HCT116 (cell line): ENCODE data around the gene HYCC2. TPM values are rescaled to one million over a fixed set of nuclear protein-coding genes. Genes with fewer than 3 reads are reported as not detected.
"Not testable (repeated sequence)": the region's sequence is repeated elsewhere in the genome, so short reads cannot be mapped to it uniquely, and the experiment has no call there.

Experiments
- ATAC-seq: fragments of 200-7000 bp; cut with Tn5 transposase; 2 replicates; pipeline ENCODE4 v1.9.1; 2020; ENCODE audit warnings: mild to moderate bottlenecking, moderate library complexity
- BruUV-seq: library from RNA; stranded (reverse); fragments of 400-500 nt; replicated peaks from 2 replicates; lab custom pipeline; 2021; lab: Mats Ljungman, UMichigan
- CTCF ChIA-PET: fragments of 300-600 bp; sonication (Branson Sonifier 250); formaldehyde crosslinking; loops from one replicate; lab custom pipeline; 2021; ENCODE audit warnings: antibody characterized with exemption; lab: Charles Lee
- POLR2A ChIA-PET: fragments of 300-600, 350-600 bp; sonication (Branson Sonifier 250); formaldehyde crosslinking; loops from one replicate; lab custom pipeline; 2021; ENCODE audit warnings: antibody characterized with exemption; lab: Charles Lee
- RAD21 ChIA-PET, 2 experiments: fragments of 300-600 bp; sonication (Branson Sonifier 250); formaldehyde crosslinking; loops; one replicate each; lab custom pipeline; 2023; ENCODE audit warnings: low total read pairs in 2 of 2; ENCODE audit not compliant: uncharacterized antibody in 2 of 2, unreplicated experiment in 2 of 2, low non-redundant PET in 1 of 2; lab: Charles Lee
- DNase-seq: peaks from one replicate; pipeline ENCODE4 v3.0.0-alpha.2; 2010; ENCODE audit warnings: low read depth, low spot score
- H2AFZ ChIP-seq: fragments of 200-600 bp; shearing (Covaris generic), sonication (generic); 2 replicates; pipeline ENCODE4 v1.6.1; 2017; ENCODE audit warnings: low read depth, mixed run types, mixed read lengths, antibody characterized with exemption, low read length; ENCODE audit not compliant: poor library complexity, severe bottlenecking
- H3K27ac ChIP-seq: 2 replicates; pipeline ENCODE4 v1.5.1; 2012; ENCODE audit warnings: low read depth, low read length
- H3K27me3 ChIP-seq: fragments of 200-600 bp; sonication (generic); 2 replicates; pipeline ENCODE4 v1.6.1; 2016; ENCODE audit warnings: mixed run types, low read length, mixed read lengths; ENCODE audit not compliant: insufficient read depth
- H3K36me3 ChIP-seq, 2 experiments: fragments of 200-500 bp in 1 of 2; fragments of 200-600 bp in 1 of 2; sonication (Bioruptor generic) in 1 of 2; sonication (generic) in 1 of 2; 2 replicates each; pipeline versions ENCODE4 v1.5.1 to v1.6.1; 2014 to 2016; ENCODE audit warnings: low read length in 2 of 2, inconsistent platforms in 1 of 2, mixed read lengths in 1 of 2, mixed run types in 1 of 2; ENCODE audit not compliant: insufficient read depth in 2 of 2, control insufficient read depth in 1 of 2
- H3K4me1 ChIP-seq, 2 experiments: fragments of 200-600 bp in 1 of 2; sonication (generic) in 1 of 2; 2 replicates each; pipeline versions ENCODE4 v1.5.1 to v1.6.1; 2012 to 2017; ENCODE audit warnings: low read length in 2 of 2, inconsistent platforms in 1 of 2, mild to moderate bottlenecking in 1 of 2, mixed read lengths in 1 of 2, mixed run types in 1 of 2, moderate library complexity in 1 of 2; ENCODE audit not compliant: insufficient read depth in 2 of 2, control insufficient read depth in 1 of 2
- H3K4me2 ChIP-seq: fragments of 200-600 bp; sonication (generic); 2 replicates; pipeline ENCODE4 v1.6.1; 2017; ENCODE audit warnings: mixed run types, low read length, mixed read lengths
- H3K4me3 ChIP-seq, 2 experiments: fragments of 200-600 bp in 1 of 2; sonication (generic) in 1 of 2; replicated peaks in 1 of 2; 2 replicates each; pipeline ENCODE4 v1.5.1; 2011 to 2016; ENCODE audit warnings: low read length in 2 of 2, control low read depth in 1 of 2, low read depth in 1 of 2, mild to moderate bottlenecking in 1 of 2, mixed read lengths in 1 of 2, mixed run types in 1 of 2
- H3K79me2 ChIP-seq: fragments of 200-600 bp; sonication (generic); 2 replicates; pipeline ENCODE4 v1.6.1; 2017; ENCODE audit warnings: mild to moderate bottlenecking, mixed run types, low read length, moderate library complexity, mixed read lengths; ENCODE audit not compliant: insufficient read depth
- H3K9ac ChIP-seq: fragments of 200-600 bp; sonication (generic); 2 replicates; pipeline ENCODE4 v1.6.1; 2016; ENCODE audit warnings: low read length, mixed read lengths
- H3K9me2 ChIP-seq: fragments of 200-600 bp; sonication (generic), shearing (Covaris generic); 2 replicates; pipeline ENCODE4 v1.6.1; 2017; ENCODE audit warnings: mixed run types, mild to moderate bottlenecking, moderate library complexity; ENCODE audit not compliant: insufficient read depth
- H3K9me3 ChIP-seq, 2 experiments: fragments of 200-500 bp in 1 of 2; fragments of 200-600 bp in 1 of 2; sonication (Bioruptor generic) in 1 of 2; sonication (generic) in 1 of 2; 2 replicates each; pipeline ENCODE4 v1.6.1; 2014 to 2017; ENCODE audit warnings: low read length in 2 of 2, mixed read lengths in 2 of 2, inconsistent platforms in 1 of 2, low read depth in 1 of 2, mild to moderate bottlenecking in 1 of 2, mixed run types in 1 of 2, moderate library complexity in 1 of 2; ENCODE audit not compliant: control insufficient read depth in 1 of 2, insufficient read depth in 1 of 2
- H4K20me1 ChIP-seq: fragments of 200-600 bp; sonication (generic), shearing (Covaris generic); 2 replicates; pipeline ENCODE4 v1.6.1; 2017; ENCODE audit warnings: mixed run types, mild to moderate bottlenecking, moderate library complexity; ENCODE audit not compliant: insufficient read depth
- CEBPB ChIP-seq: IDR thresholded peaks from 2 replicates; pipeline ENCODE4 v1.6.1; 2012; ENCODE audit warnings: low read depth
- ELF1 ChIP-seq: IDR thresholded peaks from 2 replicates; pipeline ENCODE4 v1.6.1; 2012; ENCODE audit warnings: low read depth, borderline replicate concordance
- EZH2 ChIP-seq: fragments of 200-600 bp; sonication (generic); IDR thresholded peaks from 2 replicates; pipeline ENCODE4 v1.6.1; 2017; ENCODE audit warnings: antibody characterized with exemption, mixed run types
- EZH2phosphoT487 ChIP-seq: fragments of 200-600 bp; IDR thresholded peaks from 2 replicates; pipeline ENCODE4 v1.6.1; 2018; ENCODE audit warnings: antibody characterized with exemption, borderline replicate concordance
- FOSL1 ChIP-seq: IDR thresholded peaks from 2 replicates; pipeline ENCODE4 v1.6.1; 2012; ENCODE audit warnings: low read depth
- POLR2A ChIP-seq: IDR thresholded peaks from 2 replicates; pipeline ENCODE4 v1.7.0; 2011; ENCODE audit warnings: borderline replicate concordance; ENCODE audit not compliant: insufficient read depth, insufficient read length; ENCODE audit errors: extremely low read depth
- POLR2AphosphoS5 ChIP-seq: IDR thresholded peaks from 2 replicates; pipeline ENCODE4 v1.6.1; 2011; ENCODE audit warnings: mild to moderate bottlenecking, low read depth, low read length, moderate library complexity
- RAD21 ChIP-seq: IDR thresholded peaks from 2 replicates; pipeline ENCODE4 v1.6.1; 2012; ENCODE audit warnings: low read depth, mild to moderate bottlenecking
- SP1 ChIP-seq: IDR thresholded peaks from 2 replicates; pipeline ENCODE4 v1.6.1; 2012; ENCODE audit warnings: low read depth
- SRF ChIP-seq: IDR thresholded peaks from 2 replicates; pipeline ENCODE4 v1.6.1; 2012; ENCODE audit warnings: low read depth
- TCF7L2 ChIP-seq: IDR thresholded peaks from 2 replicates; pipeline ENCODE4 v1.7.0; 2011; ENCODE audit warnings: borderline replicate concordance, inconsistent platforms; ENCODE audit not compliant: insufficient read depth, insufficient read length; ENCODE audit errors: extremely low read depth
- ZFX ChIP-seq: fragments of 450-650 bp; IDR thresholded peaks from 2 replicates; pipeline ENCODE4 v1.6.1; 2017
- ZNF274 ChIP-seq: fragments of 200-500 bp; sonication (Bioruptor generic); IDR thresholded peaks from 2 replicates; pipeline ENCODE4 v1.6.1; 2014; ENCODE audit warnings: mild to moderate bottlenecking, low read depth, low read length, inconsistent platforms
- intact Hi-C: fragments of 100-400 bp; cut with micrococcal nuclease; formaldehyde crosslinking; loops from 2 replicates; pipeline ENCODE4 v1.10.0; 2022
- total RNA-seq: library from RNA; stranded (reverse); gene quantifications from one replicate; pipeline ENCODE4 v1.2.1, GENCODE V29; 2021; ENCODE audit not compliant: unreplicated experiment
- TF ChIP-seq, protein P1 (sequence below): IDR thresholded peaks from 2 replicates; pipeline ENCODE4 v1.6.1; 2012
- TF ChIP-seq, protein P2 (sequence below): IDR thresholded peaks from 2 replicates; pipeline ENCODE4 v1.6.1; 2011; ENCODE audit warnings: mild to moderate bottlenecking, low read length, moderate library complexity; ENCODE audit not compliant: insufficient replicate concordance; ENCODE audit errors: extremely low read depth
- TF ChIP-seq, protein P3 (sequence below): IDR thresholded peaks from 2 replicates; pipeline ENCODE4 v1.6.1; 2012

HYCC2 gene
- total RNA-seq, 1 experiment from 2014 or later, result 9.9 TPM

DNA sequence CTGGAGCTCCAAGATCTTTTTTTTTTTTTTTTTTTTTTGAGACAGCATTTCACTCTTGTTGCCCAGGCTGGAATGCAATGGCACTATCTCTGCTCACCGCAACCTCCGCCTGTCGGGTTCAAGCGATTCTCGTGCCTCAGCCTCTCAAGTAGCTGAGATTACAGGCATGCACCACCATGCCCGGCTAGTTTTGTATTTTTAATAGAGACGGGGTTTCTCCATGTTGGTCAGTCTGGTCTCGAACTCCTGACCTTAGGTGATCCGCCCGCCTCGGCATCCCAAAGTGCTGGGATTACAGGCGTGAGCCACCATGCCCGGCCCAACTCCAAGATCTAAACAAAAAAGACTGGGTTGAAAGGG is 46.2 kb upstream of the HYCC2 start:
- H3K4me3 ChIP-seq, result peak overlapping the region; percentile 81
- not testable (repeated sequence) for H2AFZ ChIP-seq

DNA sequence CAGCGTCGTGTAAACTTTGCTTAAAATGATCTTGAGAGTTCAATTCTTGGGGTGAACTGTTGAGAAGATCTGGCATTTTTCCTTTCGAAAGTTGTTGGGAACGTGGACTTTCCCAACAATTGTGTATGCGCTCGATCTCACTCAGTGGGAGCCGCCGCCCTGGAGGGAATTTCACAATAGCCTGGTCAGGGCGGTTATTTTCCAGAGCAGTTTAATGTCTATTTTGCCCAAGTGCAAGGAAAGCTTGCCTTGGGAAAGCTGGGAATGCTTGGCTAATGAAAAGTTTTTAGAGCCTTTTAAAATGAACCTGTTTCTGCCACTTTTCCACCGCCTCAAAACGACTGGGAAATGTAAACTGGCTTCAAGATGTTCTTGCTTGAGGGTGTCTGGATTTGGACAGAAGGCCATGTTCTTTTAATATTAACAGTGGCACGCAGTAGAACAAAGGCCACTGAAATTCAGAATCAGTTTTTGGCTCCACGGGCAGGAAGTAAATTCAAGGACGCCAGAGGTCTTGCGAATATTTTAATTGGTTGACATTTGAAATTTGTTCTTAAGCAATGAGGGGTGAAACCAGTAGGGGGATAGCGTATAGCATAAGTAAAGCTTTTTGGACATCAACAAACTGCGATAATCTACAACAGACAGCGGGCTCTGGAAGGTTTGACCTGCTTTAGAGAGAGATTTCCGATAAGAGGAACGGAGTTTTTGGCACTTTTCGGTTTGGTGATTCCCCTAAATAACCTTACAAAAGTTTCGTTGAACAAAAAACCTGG is 45.7 kb upstream of the HYCC2 start:
- DNase-seq (peak; percentile 59), ATAC-seq (0 out of 2 replicates have a peak, but pooled peaks have one; percentile 5)
- H2AFZ ChIP-seq, result no peak overlapping the region
- H3K36me3 ChIP-seq, result no peaks in the 10 kb centered on the region
- peaks cover 60% of the 10 kb centered on the region for H3K79me2 ChIP-seq
- H4K20me1 ChIP-seq, result no peaks in the 10 kb centered on the region
- H3K4me2 ChIP-seq, result peak overlapping the region; percentile 84
- peak overlapping the region; percentile 81 for H3K4me3 ChIP-seq
- ChIA-PET RAD21 (interaction anchor here in 1 of 2 experiments (1.2 kb wide), 1 partner anchor 41 kb away, joined by 4 read pairs; no protein-coding TSS in a partner anchor), POLR2A (interaction anchor here (0.7 to 3.4 kb wide), 5 partner anchors 19 to 116 kb away, joined by 3 to 8 read pairs (median 5); no protein-coding TSS in a partner anchor), CTCF (interaction anchor here (0.6 to 3.3 kb wide), 7 partner anchors 10 to 324 kb away, joined by 3 to 30 read pairs (median 4); no protein-coding TSS in a partner anchor)
- intact Hi-C loops, result no loop called here
- no peaks in the 10 kb centered on the region for H3K27me3 ChIP-seq
- no peaks in the 10 kb centered on the region for H3K9me3 ChIP-seq
- TSS peak; percentile 25 for BruUV-seq
- peaks cover 18 to 63% of the 10 kb centered on the region in 2 experiments for H3K4me1 ChIP-seq
- H3K9me2 ChIP-seq, result no peaks in the 10 kb centered on the region
- H3K27ac ChIP-seq, result peak overlapping the region; percentile 96
- H3K9ac ChIP-seq, result peak overlapping the region; percentile 97
- TF ChIP-seq RAD21 (no peak), TCF7L2 (no peak), EZH2phosphoT487 (no peak), ZNF274 (no peak), POLR2AphosphoS5 (no peak; the same call in 1 of the 2 replicates), SP1 (no peak), CEBPB (peak; percentile 87), EZH2 (no peak), SRF (no peak), POLR2A (peak; percentile 38), ELF1 (no peak), FOSL1 (0 out of 2 replicates have a peak, but pooled peaks have one; percentile 7), ZFX (0 out of 2 replicates have a peak, but pooled peaks have one; percentile 25)
- TF ChIP-seq, protein P1, sequence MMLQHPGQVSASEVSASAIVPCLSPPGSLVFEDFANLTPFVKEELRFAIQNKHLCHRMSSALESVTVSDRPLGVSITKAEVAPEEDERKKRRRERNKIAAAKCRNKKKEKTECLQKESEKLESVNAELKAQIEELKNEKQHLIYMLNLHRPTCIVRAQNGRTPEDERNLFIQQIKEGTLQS, result no peak
- TF ChIP-seq, protein P2, sequence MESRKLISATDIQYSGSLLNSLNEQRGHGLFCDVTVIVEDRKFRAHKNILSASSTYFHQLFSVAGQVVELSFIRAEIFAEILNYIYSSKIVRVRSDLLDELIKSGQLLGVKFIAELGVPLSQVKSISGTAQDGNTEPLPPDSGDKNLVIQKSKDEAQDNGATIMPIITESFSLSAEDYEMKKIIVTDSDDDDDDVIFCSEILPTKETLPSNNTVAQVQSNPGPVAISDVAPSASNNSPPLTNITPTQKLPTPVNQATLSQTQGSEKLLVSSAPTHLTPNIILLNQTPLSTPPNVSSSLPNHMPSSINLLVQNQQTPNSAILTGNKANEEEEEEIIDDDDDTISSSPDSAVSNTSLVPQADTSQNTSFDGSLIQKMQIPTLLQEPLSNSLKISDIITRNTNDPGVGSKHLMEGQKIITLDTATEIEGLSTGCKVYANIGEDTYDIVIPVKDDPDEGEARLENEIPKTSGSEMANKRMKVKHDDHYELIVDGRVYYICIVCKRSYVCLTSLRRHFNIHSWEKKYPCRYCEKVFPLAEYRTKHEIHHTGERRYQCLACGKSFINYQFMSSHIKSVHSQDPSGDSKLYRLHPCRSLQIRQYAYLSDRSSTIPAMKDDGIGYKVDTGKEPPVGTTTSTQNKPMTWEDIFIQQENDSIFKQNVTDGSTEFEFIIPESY, result no peak
- TF ChIP-seq, protein P3, sequence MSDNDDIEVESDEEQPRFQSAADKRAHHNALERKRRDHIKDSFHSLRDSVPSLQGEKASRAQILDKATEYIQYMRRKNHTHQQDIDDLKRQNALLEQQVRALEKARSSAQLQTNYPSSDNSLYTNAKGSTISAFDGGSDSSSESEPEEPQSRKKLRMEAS, result 0 out of 2 replicates have a peak, but pooled peaks have one; percentile 25

More for the DNA sequence above, 46.2 kb upstream of the HYCC2 start:
- not testable (repeated sequence) for DNase-seq, H3K9me2 ChIP-seq, H3K36me3 ChIP-seq, H3K9me3 ChIP-seq, H3K27me3 ChIP-seq, BruUV-seq, H4K20me1 ChIP-seq, ATAC-seq
- Histone ChIP-seq H3K9ac (peak overlapping the region; percentile 97), H3K4me1 (peaks cover 18 to 68% of the 10 kb centered on the region in 2 experiments), H3K79me2 (peaks cover 66% of the 10 kb centered on the region), H3K4me2 (peak overlapping the region; percentile 84), H3K27ac (peak overlapping the region; percentile 96)
- ChIA-PET RAD21 (interaction anchor here in 1 of 2 experiments (1.3 kb wide), 1 partner anchor 41 kb away, joined by 6 read pairs; no protein-coding TSS in a partner anchor), POLR2A (interaction anchor here (0.7 to 3.4 kb wide), 3 partner anchors 40 to 115 kb away, joined by 3 to 7 read pairs (median 5); no protein-coding TSS in a partner anchor), CTCF (interaction anchor here (0.6 to 3.3 kb wide), 7 partner anchors 9 to 324 kb away, joined by 3 to 30 read pairs (median 4); no protein-coding TSS in a partner anchor)
- intact Hi-C loops, result loop anchor here (2.0 kb wide), 1 partner anchor 33 kb away; no protein-coding TSS in a partner anchor
